ENCODE measurements around the gene RASGRF2. TPM values are rescaled to one million over a fixed set of nuclear protein-coding genes. Genes with fewer than 3 reads are reported as not detected.

RASGRF2 gene
- total and polyA plus RNA-seq, 2 of the 8 experiments (the other 6 are each of a cell fraction or from before 2014, with no cell fraction given), result 2.6 to 29.5 TPM

- Histone ChIP-seq H3K27ac (ENCODE audit: low read depth, low read length) (no peak overlapping the region), H3K23ac (ENCODE audit: insufficient read length) (no peak overlapping the region), H2BK5ac (ENCODE audit: low read depth, low read length) (no peak overlapping the region), H3K79me1 (ENCODE audit: low read depth, low read length) (no peaks in the 10 kb centered on the region), H3K56ac (replicated peaks; ENCODE audit: insufficient read length, low read depth, low read length) (no peak overlapping the region), H3K4ac (replicated peaks; ENCODE audit: insufficient read length, low read depth, low read length) (no peak overlapping the region), H4K91ac (replicated peaks; ENCODE audit: insufficient read length, low read length) (no peak overlapping the region), H2BK120ac (replicated peaks; ENCODE audit: low read depth, low read length) (no peak overlapping the region), H2AK5ac (ENCODE audit: low read depth, low read length) (no peak overlapping the region), H4K8ac (ENCODE audit: extremely low read depth, insufficient read depth, low read length) (no peak overlapping the region), H3K79me2 (ENCODE audit: control insufficient read depth in 1 of 2, insufficient read depth in 2 of 2, low read length in 2 of 2) (no peaks in the 10 kb centered on the region), H4K20me1 (replicated peaks in 1 of 2; ENCODE audit: control insufficient read depth in 1 of 2, insufficient read depth in 2 of 2, low read length in 2 of 2) (no peaks in the 10 kb centered on the region), H3K4me3 (ENCODE audit: extremely low read depth in 1 of 4, insufficient read depth in 2 of 4, low read depth in 3 of 4, low read length in 4 of 4) (no peak overlapping the region), H3K14ac (ENCODE audit: insufficient read length) (no peak overlapping the region), H3K36me3 (ENCODE audit: control insufficient read depth in 2 of 4, insufficient read depth in 4 of 4, low read length in 3 of 4) (no peaks in the 10 kb centered on the region), H3K4me1 (replicated peaks in 1 of 4; ENCODE audit: control insufficient read depth in 3 of 4, insufficient read depth in 4 of 4, low read length in 3 of 4) (no peaks in the 10 kb centered on the region), H3K27me3 (replicated peaks in 1 of 4; ENCODE audit: control insufficient read depth in 3 of 4, extremely low read depth in 1 of 4, insufficient read depth in 3 of 4, low read length in 3 of 4) (no peaks in the 10 kb centered on the region), H3K9me3 (ENCODE audit: insufficient read depth in 2 of 2, low read depth in 1 of 2, low read length in 1 of 2) (no peaks in the 10 kb centered on the region), H3K9ac (replicated peaks in 1 of 4; ENCODE audit: extremely low read depth in 1 of 4, low read depth in 3 of 4, low read length in 3 of 4) (no peak overlapping the region), H3K18ac (ENCODE audit: extremely low read depth, low read length) (no peak overlapping the region), H2BK15ac (ENCODE audit: low read length) (no peak overlapping the region), H2BK12ac (ENCODE audit: low read depth, low read length) (no peak overlapping the region), H3K4me2 (ENCODE audit: insufficient read depth in 1 of 2, low read depth in 2 of 2, low read length in 2 of 2) (no peak overlapping the region), H4K5ac (ENCODE audit: insufficient read length, low read depth, low read length) (no peak overlapping the region), H2AFZ (ENCODE audit: low read length) (no peak overlapping the region), H3K23me2 (ENCODE audit: low read depth, low read length) (no peaks in the 10 kb centered on the region), H2BK20ac (ENCODE audit: low read length) (no peak overlapping the region)
- ChIA-PET CTCF (ENCODE audit: partially characterized antibody) (interaction anchor here (0.8 to 2.0 kb wide), 7 partner anchors 9 to 275 kb away, joined by 3 to 6 read pairs (median 3); no protein-coding TSS in a partner anchor), POLR2A (ENCODE audit: partially characterized antibody) (interaction anchor here (0.6 kb wide), 1 partner anchor 1387 kb away, joined by 4 read pairs; no protein-coding TSS in a partner anchor)
- DNase-seq (ENCODE audit: low read depth in 1 of 2, low spot score in 2 of 2) (peak in 1 of 2 experiments; percentile 11), FAIRE-seq (no peak)
- no peak for TF ChIP-seq HDAC6 (IDR thresholded peaks at IDR 0.05; ENCODE audit: low read depth, low read length)
- no peak for TF ChIP-seq SIN3A (conservative IDR thresholded peaks at IDR 0.05 in 1 of 2, IDR thresholded peaks at IDR 0.05 in 1 of 2; ENCODE audit: low read depth in 1 of 2, low read length in 2 of 2)
- TF ChIP-seq POLR2AphosphoS5 (IDR thresholded peaks at IDR 0.05; ENCODE audit: low read depth, low read length), result no peak
- no peak for TF ChIP-seq TAF7 (optimal IDR thresholded peaks at IDR 0.05; ENCODE audit: borderline replicate concordance, low read depth, low read length)
- no peak for TF ChIP-seq BRCA1 (IDR thresholded peaks at IDR 0.05; ENCODE audit: low read depth, low read length)
These were observed 39.8 kb upstream of the RASGRF2 start for GRCh38 chr5:80920333-80920732.

Measured in H1 (cell line).